Esophagus squamous epithelium (tissue), 5 donors: Measurements from ENCODE around the gene TMEM131. TPM values are rescaled to one million over a fixed set of nuclear protein-coding genes. Genes with fewer than 3 reads are reported as not detected.
"Not testable (repeated sequence)": the region's sequence is repeated elsewhere in the genome, so short reads cannot be mapped to it uniquely, and the experiment has no call there.

ENCODE experiments used
- DNase-seq: peaks from one replicate; lab custom pipeline; 2025; lab: John Stamatoyannopoulos, UW
- H3K27ac ChIP-seq, 4 donors: fragments of 200-600 bp; sonication (generic); one replicate each; pipeline ENCODE4 v1.5.1; 2016 to 2019; ENCODE audit warnings: mild to moderate bottlenecking in 1 of 4
- H3K27me3 ChIP-seq, 4 donors: fragments of 200-600 bp; sonication (generic); 1 replicate in 3 of 4; 2 replicates in 1 of 4; pipeline versions ENCODE4 v1.5.1 to v1.6.0; 2017 to 2021; ENCODE audit warnings: antibody characterized with exemption in 1 of 4
- H3K36me3 ChIP-seq, 3 donors: fragments of 200-600 bp; sonication (generic); one replicate each; pipeline ENCODE4 v1.5.1; 2016 to 2019
- H3K4me1 ChIP-seq, 3 donors: fragments of 200-600 bp; sonication (generic); one replicate each; pipeline ENCODE4 v1.5.1; 2017 to 2019
- H3K4me3 ChIP-seq, 4 donors: fragments of 200-600 bp; sonication (generic); 1 replicate in 3 of 4; 2 replicates in 1 of 4; pipeline ENCODE4 v1.5.1; 2016 to 2019; ENCODE audit warnings: mild to moderate bottlenecking in 2 of 4, moderate library complexity in 1 of 4
- H3K9me3 ChIP-seq, 3 donors: fragments of 200-600 bp; sonication (generic); one replicate each; pipeline ENCODE4 v1.5.1; 2016 to 2019
- CTCF ChIP-seq, 6 experiments: fragments of 450-650 bp in 4 of 6; fragments of 200-600 bp in 2 of 6; sonication (generic) in 2 of 6; IDR thresholded peaks; one replicate each; pipeline ENCODE4 v1.5.1; 2016 to 2019; ENCODE audit warnings: antibody characterized with exemption in 6 of 6, mild to moderate bottlenecking in 4 of 6, moderate library complexity in 4 of 6
- POLR2A ChIP-seq, 4 donors: fragments of 450-650 bp; IDR thresholded peaks; one replicate each; pipeline ENCODE4 v1.6.1; 2017; ENCODE audit warnings: antibody characterized with exemption in 4 of 4, mild to moderate bottlenecking in 4 of 4, moderate library complexity in 3 of 4
- WGBS, 2 donors: methylation state at CpG; one replicate each; pipeline ENCODE4 v1.1.5; 2018; 5-methylcytosine and 5-hydroxymethylcytosine counted together
- intact Hi-C: fragments of 100-400 bp; cut with DNase I; formaldehyde crosslinking; loops from one replicate; pipeline ENCODE4 v1.15.0; 2022
- total RNA-seq, 4 donors: library from RNA; depleted of rRNA; stranded (reverse); fragments of >200 nt; gene quantifications; one replicate each; pipeline ENCODE4 v1.1.0, GENCODE V29; 2016
- donor health status: DM: yes; HTN: yes; CAD: no.

TMEM131 gene
- total RNA-seq, 4 donors from 2014 or later = 24.2 to 36.4 (median 28.1) TPM

GRCh38 chr2:97851172-97851571 lies 144.6 kb downstream of the TMEM131 start:
- Histone ChIP-seq H3K4me3 (no peak overlapping the region), H3K27ac (no peak overlapping the region), H3K36me3 (no peaks in the 10 kb centered on the region), H3K4me1 (peaks cover 0 to 19% (median 0%) of the 10 kb centered on the region in 3 donors), H3K9me3 (no peaks in the 10 kb centered on the region), H3K27me3 (no peaks in the 10 kb centered on the region)
- no peak for DNase-seq
- intact Hi-C loops = no loop called here
- TF ChIP-seq CTCF (IDR thresholded peaks at IDR 0.05) (no peak), POLR2A (IDR thresholded peaks at IDR 0.05) (no peak)
- WGBS, 2 donors = 77 to 94% methylated on average over 5 of the region's 5 CpGs

GRCh38 chr2:97849881-97850528 lies 145.7 kb downstream of the TMEM131 start:
- H3K9me3 ChIP-seq = no peaks in the 10 kb centered on the region
- intact Hi-C loops = no loop called here
- no peak overlapping the region for H3K27ac ChIP-seq
- H3K36me3 ChIP-seq = no peaks in the 10 kb centered on the region
- TF ChIP-seq CTCF (IDR thresholded peaks at IDR 0.05) = no peak
- TF ChIP-seq POLR2A (IDR thresholded peaks at IDR 0.05) = no peak
- 44 to 56% methylated on average over 3 of the region's 3 CpGs for WGBS, 2 donors
- H3K27me3 ChIP-seq = no peaks in the 10 kb centered on the region
- no peak for DNase-seq
- no peak overlapping the region for H3K4me3 ChIP-seq
- peaks cover 0 to 19% (median 0%) of the 10 kb centered on the region in 3 donors for H3K4me1 ChIP-seq

DNA sequence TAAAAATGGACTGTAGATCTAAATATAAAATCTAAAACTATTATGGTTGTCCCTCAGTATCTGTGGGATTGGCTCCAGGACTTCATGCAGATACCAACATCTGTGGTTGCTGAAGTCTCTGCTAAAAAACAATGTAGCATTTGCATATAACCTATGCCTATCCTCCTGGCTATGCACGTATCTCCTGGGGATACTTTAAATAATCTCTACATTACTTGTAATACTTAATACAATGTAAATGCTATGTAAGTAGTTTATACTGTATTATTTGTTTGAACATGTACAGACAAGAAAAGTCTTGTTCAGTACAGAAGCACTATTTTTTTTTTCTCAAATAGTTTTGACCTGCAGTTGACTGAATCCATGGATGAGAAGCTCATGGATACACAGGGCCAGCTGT lies 147.4 kb downstream of the TMEM131 start:
- DNase-seq = no peak
- Histone ChIP-seq H3K9me3 (no peaks in the 10 kb centered on the region), H3K4me1 (peaks cover 0 to 19% (median 0%) of the 10 kb centered on the region in 3 donors), H3K27me3 (no peaks in the 10 kb centered on the region), H3K4me3 (no peak overlapping the region), H3K27ac (no peak overlapping the region), H3K36me3 (no peaks in the 10 kb centered on the region)
- intact Hi-C loops = no loop called here
- TF ChIP-seq POLR2A (IDR thresholded peaks at IDR 0.05) = no peak
- no peak for TF ChIP-seq CTCF (IDR thresholded peaks at IDR 0.05)
- WGBS, 2 donors = 50 to 55% methylated on average over 1 of the region's 1 CpG

GRCh38 chr2:97846716-97847115 lies 149.0 kb downstream of the TMEM131 start:
- peaks cover 0 to 19% (median 0%) of the 10 kb centered on the region in 3 donors for H3K4me1 ChIP-seq
- H3K4me3 ChIP-seq, DNase-seq, H3K36me3 ChIP-seq, intact Hi-C loops, H3K27ac ChIP-seq, H3K9me3 ChIP-seq, H3K27me3 ChIP-seq: not testable (repeated sequence)
- WGBS, 2 donors = 100% methylated on average over 1 to 8 of the region's 12 CpGs

- H3K27me3 ChIP-seq = no peaks in the 10 kb centered on the region
- WGBS, 2 donors = 80 to 86% methylated on average over 6 of the region's 6 CpGs
- H3K4me1 ChIP-seq = peaks cover 0 to 19% (median 0%) of the 10 kb centered on the region in 3 donors
- H3K27ac ChIP-seq = no peak overlapping the region
- no peak for TF ChIP-seq CTCF (IDR thresholded peaks at IDR 0.05)
- TF ChIP-seq POLR2A (IDR thresholded peaks at IDR 0.05) = no peak
- DNase-seq = no peak
- H3K4me3 ChIP-seq = no peak overlapping the region
- intact Hi-C loops = no loop called here
- H3K9me3 ChIP-seq = no peaks in the 10 kb centered on the region
- H3K36me3 ChIP-seq = peaks cover 0 to 17% (median 0%) of the 10 kb centered on the region in 3 donors
Observed at GRCh38 chr2:97845818-97846217, 149.9 kb downstream of the TMEM131 start.
